ENCODE measurements around the gene TMPRSS15.

The TMPRSS15 gene

DNA sequence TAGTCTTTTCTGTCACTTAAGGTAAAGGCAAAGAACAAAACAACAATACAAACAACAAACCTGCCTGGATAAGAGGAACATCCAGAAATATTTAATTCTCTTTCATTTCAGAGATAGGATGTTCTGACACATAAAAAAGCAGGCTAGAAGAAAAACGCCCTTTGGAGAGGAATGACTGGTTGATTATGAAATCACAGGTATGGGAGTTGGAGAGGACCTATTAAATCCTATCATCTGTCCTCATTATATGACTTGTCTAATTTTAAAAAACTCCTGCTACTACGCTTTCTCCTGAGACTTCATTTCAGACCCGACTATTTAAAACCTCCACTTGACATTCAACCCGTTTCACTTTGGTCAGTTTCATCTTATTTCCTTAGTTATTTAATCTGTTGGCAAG lies 54.1 kb downstream of the TMPRSS15 start:
- Mint-ChIP-seq H3K9me3 (no peaks in the 10 kb centered on the region), H3K27me3 (ENCODE audit: low read depth) (no peaks in the 10 kb centered on the region), H3K4me3 (no peak overlapping the region), H3K4me1 (no peaks in the 10 kb centered on the region), H3K27ac (no peak overlapping the region), H3K36me3 (ENCODE audit: low read depth) (no peaks in the 10 kb centered on the region)
- TF ChIP-seq, protein P1, sequence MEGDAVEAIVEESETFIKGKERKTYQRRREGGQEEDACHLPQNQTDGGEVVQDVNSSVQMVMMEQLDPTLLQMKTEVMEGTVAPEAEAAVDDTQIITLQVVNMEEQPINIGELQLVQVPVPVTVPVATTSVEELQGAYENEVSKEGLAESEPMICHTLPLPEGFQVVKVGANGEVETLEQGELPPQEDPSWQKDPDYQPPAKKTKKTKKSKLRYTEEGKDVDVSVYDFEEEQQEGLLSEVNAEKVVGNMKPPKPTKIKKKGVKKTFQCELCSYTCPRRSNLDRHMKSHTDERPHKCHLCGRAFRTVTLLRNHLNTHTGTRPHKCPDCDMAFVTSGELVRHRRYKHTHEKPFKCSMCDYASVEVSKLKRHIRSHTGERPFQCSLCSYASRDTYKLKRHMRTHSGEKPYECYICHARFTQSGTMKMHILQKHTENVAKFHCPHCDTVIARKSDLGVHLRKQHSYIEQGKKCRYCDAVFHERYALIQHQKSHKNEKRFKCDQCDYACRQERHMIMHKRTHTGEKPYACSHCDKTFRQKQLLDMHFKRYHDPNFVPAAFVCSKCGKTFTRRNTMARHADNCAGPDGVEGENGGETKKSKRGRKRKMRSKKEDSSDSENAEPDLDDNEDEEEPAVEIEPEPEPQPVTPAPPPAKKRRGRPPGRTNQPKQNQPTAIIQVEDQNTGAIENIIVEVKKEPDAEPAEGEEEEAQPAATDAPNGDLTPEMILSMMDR (IDR thresholded peaks at IDR 0.05; ENCODE audit: unreplicated experiment in 3 of 3) = no peak

DNA sequence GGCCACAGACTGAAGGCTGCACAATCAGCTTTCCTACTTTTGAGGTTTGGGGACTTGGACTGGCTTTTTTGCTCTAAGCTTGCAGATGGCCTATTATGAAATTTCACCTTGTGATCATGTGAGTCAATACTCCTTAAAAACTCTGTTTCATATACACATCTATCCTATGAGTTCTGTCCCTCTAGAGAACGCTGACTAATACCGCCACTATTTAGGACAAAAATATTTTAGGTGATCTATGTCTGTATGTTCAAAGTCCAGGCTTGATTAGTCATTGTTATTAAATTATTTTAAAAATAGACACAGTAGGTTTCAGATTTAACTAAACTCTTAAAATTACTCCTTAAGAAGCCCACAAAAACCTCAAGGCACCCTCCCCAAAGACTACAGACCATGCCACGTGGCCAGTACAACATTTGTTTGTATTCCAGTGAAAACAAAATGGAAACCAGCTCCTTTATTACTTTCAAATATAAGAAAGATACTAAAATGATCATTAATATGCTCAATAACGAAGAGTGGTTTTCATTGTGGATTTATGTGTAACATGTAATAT lies 63.1 kb downstream of the TMPRSS15 start:
- Mint-ChIP-seq H3K9me3 (no peaks in the 10 kb centered on the region), H3K27ac (no peak overlapping the region), H3K36me3 (ENCODE audit: low read depth) (no peaks in the 10 kb centered on the region), H3K4me3 (no peak overlapping the region), H3K4me1 (no peaks in the 10 kb centered on the region), H3K27me3 (ENCODE audit: low read depth) (no peaks in the 10 kb centered on the region)
- TF ChIP-seq, protein P1 (IDR thresholded peaks at IDR 0.05; ENCODE audit: unreplicated experiment in 3 of 3) = no peak

DNA sequence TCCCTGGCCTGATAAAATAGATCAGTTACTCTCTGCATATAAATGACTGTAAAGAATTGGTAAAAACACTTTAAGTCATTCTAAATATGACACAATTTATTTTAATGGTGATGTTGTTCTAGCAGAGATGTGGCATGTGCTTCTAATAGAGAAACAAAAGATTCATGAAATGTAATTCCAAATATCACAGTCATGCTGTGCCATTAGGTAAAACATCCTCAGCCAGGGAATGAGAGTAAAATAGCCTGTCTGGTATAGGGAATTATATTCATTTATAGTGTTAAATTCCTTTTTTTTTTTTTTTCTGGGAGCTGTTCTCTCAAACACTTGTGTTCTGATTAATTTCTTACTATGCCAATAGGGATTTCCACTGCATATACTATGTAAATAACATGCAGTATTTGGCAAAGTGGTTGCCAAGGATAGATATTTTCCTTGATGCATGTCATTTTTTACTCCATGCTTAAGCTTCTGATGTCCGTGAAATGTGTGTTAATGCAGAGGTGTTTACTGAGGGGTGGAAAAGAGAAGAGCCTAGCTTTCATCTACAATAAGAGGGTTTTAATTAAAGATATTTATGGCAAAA lies 67.8 kb downstream of the TMPRSS15 start:
- Mint-ChIP-seq H3K27me3 (ENCODE audit: low read depth) (no peaks in the 10 kb centered on the region), H3K36me3 (ENCODE audit: low read depth) (no peaks in the 10 kb centered on the region), H3K27ac (no peak overlapping the region), H3K9me3 (no peaks in the 10 kb centered on the region), H3K4me3 (no peak overlapping the region), H3K4me1 (no peaks in the 10 kb centered on the region)
- TF ChIP-seq, protein P1 (IDR thresholded peaks at IDR 0.05; ENCODE audit: unreplicated experiment in 3 of 3) = no peak

DNA sequence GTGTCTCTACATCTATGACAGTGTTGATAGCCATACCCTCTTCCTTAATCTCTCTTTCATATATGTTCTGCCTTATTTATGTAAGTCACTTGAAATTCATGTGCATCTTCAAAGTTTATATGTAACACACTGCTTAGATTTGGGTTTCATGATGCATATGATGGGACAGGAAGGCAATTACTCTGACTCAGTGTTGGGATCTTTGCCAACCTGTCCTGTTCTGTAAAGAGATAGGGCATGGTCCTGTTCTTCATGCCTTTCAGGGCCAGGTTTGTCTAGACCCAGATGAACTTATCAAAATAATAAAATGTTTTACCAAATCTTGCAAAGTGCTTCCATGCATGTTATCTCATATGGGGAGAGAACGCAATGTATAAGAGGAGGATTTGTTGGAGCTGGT lies 69.5 kb downstream of the TMPRSS15 start:
- H3K4me3 Mint-ChIP-seq = no peak overlapping the region
- H3K9me3 Mint-ChIP-seq = no peaks in the 10 kb centered on the region
- H3K36me3 Mint-ChIP-seq (ENCODE audit: low read depth) = no peaks in the 10 kb centered on the region
- H3K27ac Mint-ChIP-seq = no peak overlapping the region
- TF ChIP-seq, protein P1 (IDR thresholded peaks at IDR 0.05; ENCODE audit: unreplicated experiment in 3 of 3) = no peak
- no peaks in the 10 kb centered on the region for H3K4me1 Mint-ChIP-seq
- no peaks in the 10 kb centered on the region for H3K27me3 Mint-ChIP-seq (ENCODE audit: low read depth)

DNA sequence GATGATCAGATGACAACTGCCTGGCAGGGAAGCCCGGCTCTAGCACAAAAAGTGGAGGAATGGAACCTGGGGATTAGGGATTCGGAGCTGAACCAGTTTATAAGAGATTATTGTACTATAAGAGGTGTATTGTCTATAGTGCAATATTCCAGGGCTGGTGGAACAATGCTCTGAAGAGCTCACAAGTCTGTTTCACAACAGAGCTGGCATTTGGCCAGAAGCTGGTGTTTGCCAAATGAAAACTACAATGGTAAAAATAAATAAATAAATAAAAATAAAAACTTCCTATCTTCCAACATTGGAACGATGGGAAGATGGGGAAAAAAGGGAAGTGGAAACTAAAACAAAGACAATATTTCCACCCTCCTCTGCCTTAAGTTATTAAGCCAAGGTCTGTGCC lies 85.4 kb downstream of the TMPRSS15 start:
- no peaks in the 10 kb centered on the region for H3K4me1 Mint-ChIP-seq
- H3K9me3 Mint-ChIP-seq = peaks cover 7% of the 10 kb centered on the region
- TF ChIP-seq, protein P1 (IDR thresholded peaks at IDR 0.05; ENCODE audit: unreplicated experiment in 3 of 3) = no peak
- H3K4me3 Mint-ChIP-seq = no peak overlapping the region
- H3K27ac Mint-ChIP-seq = no peak overlapping the region
- no peaks in the 10 kb centered on the region for H3K36me3 Mint-ChIP-seq (ENCODE audit: low read depth)
- H3K27me3 Mint-ChIP-seq (ENCODE audit: low read depth) = no peaks in the 10 kb centered on the region

DNA sequence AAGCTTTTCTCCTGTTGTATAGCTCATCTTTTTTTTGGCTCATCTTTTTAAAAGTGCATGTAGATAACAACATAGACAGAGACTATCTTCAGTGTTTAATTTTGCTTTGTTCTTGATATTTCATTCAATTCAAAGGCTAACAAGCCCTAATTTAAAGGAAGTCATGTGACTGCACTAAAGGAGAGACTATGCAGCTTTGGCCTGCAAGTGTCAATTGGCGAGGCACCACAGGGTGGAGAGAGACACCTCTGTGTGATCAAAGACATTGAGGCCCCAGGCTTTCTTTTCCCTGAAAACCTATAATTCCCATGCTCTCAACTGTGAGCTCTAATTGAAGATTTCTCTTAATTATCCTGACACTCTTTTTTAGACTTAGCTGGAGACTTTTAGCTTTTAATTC lies 105.4 kb downstream of the TMPRSS15 start:
- no peaks in the 10 kb centered on the region for H3K9me3 Mint-ChIP-seq
- no peaks in the 10 kb centered on the region for H3K36me3 Mint-ChIP-seq (ENCODE audit: low read depth)

More for the DNA sequence above, 105.4 kb downstream of the TMPRSS15 start:
- H3K4me3 Mint-ChIP-seq = no peak overlapping the region
- H3K4me1 Mint-ChIP-seq = no peaks in the 10 kb centered on the region
- no peak overlapping the region for H3K27ac Mint-ChIP-seq
- no peaks in the 10 kb centered on the region for H3K27me3 Mint-ChIP-seq (ENCODE audit: low read depth)
- TF ChIP-seq, protein P1 (IDR thresholded peaks at IDR 0.05; ENCODE audit: unreplicated experiment in 3 of 3) = no peak
